SK-N-SH (cell line): ENCODE data around the gene TCF19. TPM values are rescaled to one million over a fixed set of nuclear protein-coding genes. Genes with fewer than 3 reads are reported as not detected.

ENCODE experiments used
- CTCF ChIA-PET: fragments of 300-600, 350-600 bp; formaldehyde crosslinking; extraction: SDS; loops from one replicate; lab custom pipeline; 2021; lab: Yijun Ruan, JAX
- POLR2A ChIA-PET: fragments of 350-600 bp; sonication (Branson Sonifier 250); formaldehyde crosslinking; extraction: SDS; loops from one replicate; lab custom pipeline; 2020; ENCODE audit warnings: antibody characterized with exemption, inconsistent platforms; lab: Yijun Ruan, JAX
- DNase-seq: peaks from one replicate; pipeline ENCODE4 v3.0.0; 2012
- H2AFZ ChIP-seq: fragments of 200-600 bp; sonication (generic); 2 replicates; pipeline ENCODE4 v1.8.1; 2016; ENCODE audit warnings: antibody characterized with exemption, mild to moderate bottlenecking, low read depth
- H3F3A ChIP-seq: fragments of 200-600 bp; sonication (generic); replicated peaks from 2 replicates; pipeline ENCODE3; 2016; ENCODE audit warnings: antibody characterized with exemption, mild to moderate bottlenecking; ENCODE audit not compliant: insufficient read depth
- H3K27ac ChIP-seq, 2 experiments: fragments of 200-500 bp in 1 of 2; fragments of 200-600 bp in 1 of 2; sonication (Bioruptor generic) in 1 of 2; sonication (generic), shearing (Covaris generic) in 1 of 2; 2 replicates each; pipeline versions ENCODE4 v1.5.1 to v1.6.1; 2014 to 2016; ENCODE audit warnings: low read depth in 2 of 2, inconsistent platforms in 1 of 2, low read length in 1 of 2, mild to moderate bottlenecking in 1 of 2, mixed read lengths in 1 of 2
- H3K27me3 ChIP-seq: fragments of 200-600 bp; sonication (generic), shearing (Covaris generic); 2 replicates; pipeline ENCODE4 v1.6.1; 2016; ENCODE audit warnings: mixed run types; ENCODE audit not compliant: insufficient read depth
- H3K36me3 ChIP-seq, 2 experiments: fragments of 200-500 bp in 1 of 2; fragments of 200-600 bp in 1 of 2; sonication (Bioruptor generic) in 1 of 2; sonication (generic) in 1 of 2; replicated peaks in 1 of 2; 2 replicates each; pipeline versions ENCODE3 to v1.5.1; 2014 to 2016; ENCODE audit warnings: low read length in 1 of 2, mild to moderate bottlenecking in 1 of 2; ENCODE audit not compliant: insufficient read depth in 2 of 2, control insufficient read depth in 1 of 2
- H3K4me1 ChIP-seq, 2 experiments: fragments of 200-500 bp in 1 of 2; fragments of 200-600 bp in 1 of 2; sonication (Bioruptor generic) in 1 of 2; sonication (generic), shearing (Covaris generic) in 1 of 2; 2 replicates each; pipeline versions ENCODE4 v1.5.1 to v1.6.1; 2014 to 2016; ENCODE audit warnings: low read depth in 1 of 2, low read length in 1 of 2, mixed run types in 1 of 2; ENCODE audit not compliant: insufficient read depth in 2 of 2, control insufficient read depth in 1 of 2
- H3K4me2 ChIP-seq: fragments of 200-600 bp; sonication (generic), shearing (Covaris generic); 2 replicates; pipeline ENCODE4 v1.6.1; 2017; ENCODE audit warnings: mixed run types
- H3K4me3 ChIP-seq, 2 experiments: fragments of 200-500 bp in 1 of 2; fragments of 200-600 bp in 1 of 2; sonication (Bioruptor generic) in 1 of 2; sonication (generic), shearing (Covaris generic) in 1 of 2; 2 replicates each; pipeline versions ENCODE4 v1.5.1 to v1.8.1; 2014 to 2016; ENCODE audit warnings: low read depth in 2 of 2, inconsistent platforms in 1 of 2, low read length in 1 of 2, mild to moderate bottlenecking in 1 of 2, mixed read lengths in 1 of 2, moderate library complexity in 1 of 2
- H3K79me2 ChIP-seq: fragments of 200-600 bp; sonication (generic); 2 replicates; pipeline ENCODE4 v1.8.1; 2017; ENCODE audit warnings: mild to moderate bottlenecking; ENCODE audit not compliant: insufficient read depth
- H3K9ac ChIP-seq: fragments of 200-600 bp; sonication (generic); 2 replicates; pipeline ENCODE4 v1.6.1; 2017; ENCODE audit warnings: mixed run types
- H3K9me2 ChIP-seq: fragments of 200-600 bp; sonication (generic); 2 replicates; pipeline ENCODE4 v1.6.1; 2017; ENCODE audit warnings: mixed run types
- H3K9me3 ChIP-seq: fragments of 200-600 bp; sonication (generic); 2 replicates; pipeline ENCODE4 v1.6.1; 2017; ENCODE audit warnings: mixed run types, mild to moderate bottlenecking, moderate library complexity
- H4K20me1 ChIP-seq: fragments of 200-600 bp; sonication (generic); 2 replicates; pipeline ENCODE4 v1.6.1; 2017; ENCODE audit warnings: mild to moderate bottlenecking, mixed run types; ENCODE audit not compliant: insufficient read depth
- CHD2 ChIP-seq: fragments of 150-350 bp; IDR thresholded peaks from 2 replicates; pipeline ENCODE4 v1.6.1; 2018; ENCODE audit warnings: low read length; ENCODE audit not compliant: partially characterized antibody
- CTCF ChIP-seq: fragments of 200-600 bp; sonication (generic); IDR thresholded peaks from 2 replicates; pipeline ENCODE4 v1.6.1; 2017; ENCODE audit warnings: antibody characterized with exemption, mild to moderate bottlenecking, moderate library complexity
- EP300 ChIP-seq, 2 experiments: IDR thresholded peaks; 2 replicates each; pipeline versions ENCODE4 v1.4.0 to v1.6.1; 2012; ENCODE audit warnings: borderline replicate concordance in 1 of 2, low read depth in 1 of 2, low read length in 1 of 2
- FOSL2 ChIP-seq: IDR thresholded peaks from 2 replicates; pipeline ENCODE4 v1.4.0; 2012; ENCODE audit warnings: low read depth, mild to moderate bottlenecking, moderate library complexity, borderline replicate concordance
- FOXJ3 ChIP-seq: sonication (generic); formaldehyde crosslinking; IDR thresholded peaks from 2 replicates; pipeline ENCODE4 v1.5.1; 2020; ENCODE audit warnings: mild to moderate bottlenecking, missing genetic modification reagents
- GATA2 ChIP-seq: sonication (generic); formaldehyde crosslinking; IDR thresholded peaks from 2 replicates; pipeline ENCODE4 v1.5.0; 2020; ENCODE audit warnings: mild to moderate bottlenecking, missing genetic modification reagents
- NFIC ChIP-seq: IDR thresholded peaks from 2 replicates; pipeline ENCODE4 v1.4.0; 2012; ENCODE audit warnings: borderline replicate concordance
- NRF1 ChIP-seq: IDR thresholded peaks from 2 replicates; pipeline ENCODE4 v1.6.1; 2012; ENCODE audit warnings: low read depth, mild to moderate bottlenecking, low read length
- PBX3 ChIP-seq: IDR thresholded peaks from 2 replicates; pipeline ENCODE4; 2012
- POLR2AphosphoS5 ChIP-seq: IDR thresholded peaks from 2 replicates; pipeline ENCODE4 v1.6.1; 2012; ENCODE audit warnings: low read depth, low read length
- RAD21 ChIP-seq: IDR thresholded peaks from 2 replicates; pipeline ENCODE4 v1.6.1; 2012; ENCODE audit warnings: mild to moderate bottlenecking, low read length
- REST ChIP-seq: IDR thresholded peaks from 2 replicates; pipeline ENCODE4 v1.6.1; 2012; ENCODE audit warnings: mild to moderate bottlenecking, low read depth, low read length, moderate library complexity
- RFX5 ChIP-seq: IDR thresholded peaks from 2 replicates; pipeline ENCODE4 v1.6.1; 2012; ENCODE audit warnings: mild to moderate bottlenecking, improper control_type of control experiment, low read length
- TAF1 ChIP-seq: IDR thresholded peaks from 2 replicates; pipeline ENCODE4 v1.6.1; 2012; ENCODE audit warnings: low read depth, mild to moderate bottlenecking, low read length, moderate library complexity, borderline replicate concordance
- USF1 ChIP-seq: IDR thresholded peaks from 2 replicates; pipeline ENCODE4 v1.4.0; 2012; ENCODE audit warnings: low read depth, borderline replicate concordance
- YY1 ChIP-seq: IDR thresholded peaks from 2 replicates; pipeline ENCODE4 v1.4.0; 2012; ENCODE audit warnings: low read depth, mild to moderate bottlenecking
- ZBTB33 ChIP-seq: IDR thresholded peaks from 2 replicates; pipeline ENCODE4 v1.4.0; 2012; ENCODE audit warnings: low read depth, borderline replicate concordance
- WGBS: methylation state at CpG from one replicate; pipeline ENCODE4 v1.1.6; 2017; ENCODE audit warnings: low lambda C conversion rate; 5-methylcytosine and 5-hydroxymethylcytosine counted together
- polyA plus RNA-seq, 3 experiments: library from polyadenylated mRNA; depleted of rRNA; stranded (reverse); fragments of >200 nt; gene quantifications; 2 replicates each; pipeline ENCODE4 v1.2.3, GENCODE V29; 2012

The TCF19 gene
- polyA plus RNA-seq, 1 of the 3 experiments (the other 2 are of a cell fraction): 9.3 TPM

GRCh38 chr6:31173406-31173805 lies 15.0 kb downstream of the TCF19 start:
- WGBS: 77% methylated on average over 3 of the region's 3 CpGs
- no peaks in the 10 kb centered on the region for H3K9me3 ChIP-seq
- TF ChIP-seq RFX5: no peak
- no peak for TF ChIP-seq POLR2AphosphoS5
- TF ChIP-seq FOXJ3 (CRISPR knock-in tag): no peak
- TF ChIP-seq EP300 (IDR thresholded peaks at IDR 0.05; ENCODE audit: borderline replicate concordance in 1 of 2, low read depth in 1 of 2, low read length in 1 of 2): no peak
- TF ChIP-seq REST: no peak
- no peak for TF ChIP-seq ZBTB33
- TF ChIP-seq RAD21: no peak
- no peak for TF ChIP-seq FOSL2
- no peak for TF ChIP-seq GATA2 (CRISPR knock-in tag)
- TF ChIP-seq CHD2: no peak
- no peak for TF ChIP-seq NRF1
- no peak for TF ChIP-seq PBX3
- no peak for TF ChIP-seq USF1
- TF ChIP-seq YY1: no peak
- TF ChIP-seq CTCF: no peak
- TF ChIP-seq TAF1: no peak
- TF ChIP-seq NFIC: no peak
- ChIA-PET POLR2A (no interaction called here), CTCF (no interaction called here)
- H3K4me1 ChIP-seq: no peaks in the 10 kb centered on the region
- no peak overlapping the region for H3K9ac ChIP-seq
- no peaks in the 10 kb centered on the region for H3K79me2 ChIP-seq
- H3K36me3 ChIP-seq: no peaks in the 10 kb centered on the region
- no peaks in the 10 kb centered on the region for H3F3A ChIP-seq
- no peaks in the 10 kb centered on the region for H3K9me2 ChIP-seq
- H2AFZ ChIP-seq: no peak overlapping the region
- no peak overlapping the region for H3K4me3 ChIP-seq
- no peak for DNase-seq
- no peak overlapping the region for H3K27ac ChIP-seq
- no peaks in the 10 kb centered on the region for H3K27me3 ChIP-seq
- no peaks in the 10 kb centered on the region for H4K20me1 ChIP-seq
- H3K4me2 ChIP-seq: no peak overlapping the region
